GM18502 (cell line): Measurements from ENCODE around the gene KCNJ16.

Experiments
- ATAC-seq: cut with Tn5 transposase; IDR thresholded peaks from one replicate; pipeline ENCODE4 v1.9.1; 2021; ENCODE audit warnings: mild to moderate bottlenecking; ENCODE audit not compliant: unreplicated experiment, poor library complexity

The KCNJ16 gene

DNA sequence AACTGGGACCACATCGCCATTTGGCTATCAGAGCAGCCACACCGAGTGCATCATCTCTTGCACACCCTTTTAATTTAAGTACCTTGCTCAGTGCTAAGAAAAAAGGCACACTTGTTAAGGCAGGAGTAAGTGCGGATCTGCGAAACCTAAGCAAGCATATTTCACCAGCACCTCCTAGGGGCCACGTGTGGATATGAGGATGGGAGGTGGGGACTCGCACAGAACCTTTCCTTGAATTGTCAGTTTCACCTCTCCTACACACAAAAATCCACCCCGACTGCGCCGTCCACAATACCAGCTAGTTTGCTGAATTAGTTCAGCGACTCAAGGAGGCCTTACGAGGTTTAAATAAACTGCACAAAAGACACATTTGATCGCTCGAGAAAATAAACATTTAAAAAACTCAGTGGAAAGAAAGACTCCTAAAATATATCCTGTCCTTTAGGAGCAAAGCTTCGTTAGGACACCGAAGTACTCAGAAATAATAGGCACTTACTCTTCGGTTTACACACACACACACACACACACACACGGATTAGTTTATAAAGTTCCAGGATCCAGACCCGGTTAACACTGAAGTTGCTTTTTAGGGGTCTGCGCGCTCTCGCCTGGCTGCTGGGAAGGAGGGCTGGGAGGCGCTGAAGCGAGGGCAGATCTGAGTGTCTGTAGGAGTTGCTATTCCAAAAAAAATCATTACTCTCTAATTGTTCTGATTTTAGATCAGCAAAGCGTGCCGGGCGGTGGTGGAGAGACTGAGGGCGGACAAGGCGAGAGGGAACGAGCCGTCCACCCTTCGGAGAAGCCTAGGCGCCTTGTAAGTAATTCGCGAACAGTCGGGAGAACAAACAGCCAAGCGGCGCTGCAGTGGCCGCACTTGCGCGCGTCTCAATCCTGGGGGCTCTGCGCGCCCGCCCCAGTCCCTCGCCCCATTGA, 93.3 kb downstream of the KCNJ16 start:
- ATAC-seq = peak; percentile 24

- peak; percentile 98 for ATAC-seq
Observed at GRCh38 chr17:70168977-70169708, 94.1 kb downstream of the KCNJ16 start, which contains the start of gene KCNJ2. Gene KCNJ2, plus strand, starts transcription at chr17:70169532. Its CDS starts 5,508 bp downstream, at chr17:70175040.

DNA sequence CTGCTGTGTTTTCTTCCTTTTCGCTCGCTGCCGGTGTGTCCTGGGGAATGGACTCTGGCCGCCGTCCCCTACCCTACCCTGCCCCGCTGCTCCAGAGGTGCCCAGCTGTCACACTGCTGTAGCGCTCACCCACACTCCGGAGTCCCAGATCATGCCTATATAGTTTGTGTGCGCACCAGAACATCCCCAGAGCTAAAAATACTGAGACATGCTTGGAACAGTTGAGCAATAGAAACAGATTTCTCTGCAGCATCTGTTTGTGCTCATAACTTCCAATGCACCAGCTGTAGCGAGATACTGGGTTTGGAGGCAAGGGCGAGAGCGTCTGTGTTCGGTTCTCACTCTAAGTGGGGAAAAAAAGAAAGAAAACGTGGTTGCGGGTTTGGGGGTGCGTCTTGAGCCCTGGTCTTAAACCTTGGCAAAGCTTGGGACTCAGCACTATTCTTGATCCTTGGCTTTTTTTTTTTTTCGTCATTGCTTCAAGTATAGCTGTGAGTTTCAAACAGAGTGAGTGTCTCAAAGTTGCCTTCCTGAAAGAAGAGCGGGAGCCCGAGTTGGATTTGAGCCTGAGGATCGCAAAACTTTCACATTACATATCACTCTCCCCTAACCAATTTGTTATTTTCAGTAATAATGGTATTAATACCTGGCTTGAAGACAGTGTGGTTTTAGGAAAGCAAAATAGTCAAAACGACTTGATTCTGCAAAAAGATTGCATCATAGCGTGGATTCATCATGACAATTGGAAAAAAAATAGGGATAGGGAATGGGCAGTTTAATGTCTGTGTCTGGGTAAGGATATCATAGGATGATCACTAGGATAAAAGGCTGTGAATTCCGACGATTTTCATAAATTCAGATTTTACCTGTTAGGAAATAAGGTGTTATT, 94.9 kb downstream of the KCNJ16 start:
- ATAC-seq = no peak

DNA sequence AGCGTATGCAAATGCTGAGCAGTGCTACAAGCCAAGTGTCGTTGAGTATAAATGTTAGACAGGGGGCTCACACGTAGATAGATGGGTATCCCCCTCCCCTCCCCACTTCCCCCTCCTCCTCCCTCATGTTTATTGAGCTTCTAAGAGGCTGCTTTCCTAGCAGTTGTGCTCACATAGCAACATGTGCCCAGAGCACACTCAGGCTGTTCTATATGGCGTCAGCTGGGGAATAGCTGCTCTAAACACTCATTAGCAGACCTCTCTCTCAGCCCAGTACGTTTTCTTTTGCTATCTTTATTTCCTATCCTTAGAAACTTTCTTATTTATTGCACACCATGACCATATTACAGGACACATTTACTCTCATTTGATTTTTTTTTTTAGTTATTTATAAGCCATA, 96.1 kb downstream of the KCNJ16 start:
- ATAC-seq = no peak

DNA sequence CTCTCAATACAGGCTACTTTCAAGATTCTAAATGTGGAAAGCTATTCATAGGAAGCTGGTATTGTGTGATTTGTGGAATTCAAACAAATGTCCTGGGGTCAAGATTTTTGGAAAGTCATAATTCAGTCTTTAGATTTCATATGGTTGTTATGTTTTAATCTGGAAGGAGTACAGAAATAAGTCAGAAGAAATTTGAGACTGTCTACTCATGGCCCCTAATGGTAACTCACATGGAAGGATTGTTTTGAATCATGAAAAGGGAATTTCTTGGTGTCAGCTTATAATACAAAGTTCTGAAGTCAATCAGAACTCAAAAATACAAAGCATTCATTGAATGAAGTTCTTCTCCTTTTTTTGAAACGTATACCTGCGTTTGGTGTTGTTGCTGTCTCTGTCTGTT, 97.4 kb downstream of the KCNJ16 start:
- no peak for ATAC-seq

GRCh38 chr17:70172923-70173322, 97.9 kb downstream of the KCNJ16 start:
- ATAC-seq = no peak

- ATAC-seq = no peak
Observed at GRCh38 chr17:70173681-70174080, 98.7 kb downstream of the KCNJ16 start.

- no peak for ATAC-seq
Observed at GRCh38 chr17:70181376-70181775, 106.4 kb downstream of the KCNJ16 start.

- ATAC-seq = no peak
Observed at GRCh38 chr17:70181866-70182265, 106.8 kb downstream of the KCNJ16 start.

DNA sequence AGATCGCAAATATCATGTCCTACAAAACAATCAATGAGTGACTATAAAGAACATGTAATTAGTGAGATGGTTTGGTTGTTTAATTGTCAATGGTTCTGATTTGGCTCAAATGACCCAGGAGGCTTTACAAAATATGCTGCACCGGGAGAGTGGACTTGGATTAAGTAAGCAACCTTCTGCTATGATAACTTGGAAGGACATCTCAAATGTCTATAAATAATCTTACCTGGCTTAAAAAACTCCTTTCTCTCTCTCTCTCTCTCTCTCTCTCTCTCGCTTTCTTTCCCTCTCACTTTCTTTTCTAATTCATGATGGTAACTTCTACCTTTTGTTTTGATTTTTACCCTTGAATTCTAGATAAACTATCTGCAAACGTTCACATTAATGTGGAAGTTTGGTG, 108.5 kb downstream of the KCNJ16 start:
- ATAC-seq = no peak

GRCh38 chr17:70184207-70184606, 109.2 kb downstream of the KCNJ16 start:
- ATAC-seq = no peak

DNA sequence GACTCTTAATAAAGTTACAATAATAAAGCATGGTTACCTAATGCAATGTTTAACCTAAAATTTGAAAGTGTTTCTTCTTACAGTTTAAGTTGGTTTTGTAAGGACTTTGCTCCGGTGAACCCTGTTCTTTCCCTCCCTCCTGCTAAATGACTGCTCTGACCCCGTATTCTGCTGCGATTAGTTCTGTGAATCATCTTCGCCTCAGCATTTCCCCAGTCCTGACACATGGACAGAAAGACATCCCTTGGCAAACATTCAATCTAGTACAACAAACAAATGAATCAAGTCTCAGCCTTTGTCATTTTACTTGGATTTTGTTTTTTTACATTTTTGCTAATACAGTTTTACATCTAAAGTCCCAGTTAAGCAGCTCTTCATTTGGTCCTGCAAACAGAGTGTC, 109.7 kb downstream of the KCNJ16 start:
- no peak for ATAC-seq
